ENCODE measurements around the gene ARHGAP42.
"Not testable (repeated sequence)": the region's sequence is repeated elsewhere in the genome, so short reads cannot be mapped to it uniquely, and the experiment has no call there.

The ARHGAP42 gene

GRCh38 chr11:100883830-100884229, 196.7 kb downstream of the ARHGAP42 start:
- TF ChIP-seq CTCF (IDR thresholded peaks at IDR 0.05; ENCODE audit: low read depth, low read length): no peak
- H3K4me3 ChIP-seq (ENCODE audit: low read depth, low read length): no peak overlapping the region

DNA sequence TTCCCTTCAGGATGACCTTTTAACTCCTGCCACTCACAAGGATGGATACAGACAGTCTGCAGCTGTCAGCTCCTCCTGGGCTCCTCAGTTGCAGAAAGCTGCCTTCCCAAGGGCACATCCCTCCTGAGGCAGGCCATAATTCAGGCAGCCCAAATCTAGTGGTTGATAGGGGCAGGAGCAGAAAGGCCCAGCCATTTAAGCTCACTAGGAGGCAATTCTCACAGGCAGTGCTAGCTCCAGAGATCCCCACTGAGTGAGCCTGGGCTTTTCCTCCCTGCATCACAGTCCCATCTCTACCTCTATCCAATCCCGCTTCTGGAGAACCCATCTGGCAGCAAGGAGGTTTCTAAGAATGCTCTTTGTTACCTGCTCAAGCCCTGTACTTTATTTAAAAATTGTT, 200.6 kb downstream of the ARHGAP42 start:
- no peak for TF ChIP-seq CTCF (IDR thresholded peaks at IDR 0.05; ENCODE audit: low read depth, low read length)
- H3K4me3 ChIP-seq (ENCODE audit: low read depth, low read length): no peak overlapping the region

DNA sequence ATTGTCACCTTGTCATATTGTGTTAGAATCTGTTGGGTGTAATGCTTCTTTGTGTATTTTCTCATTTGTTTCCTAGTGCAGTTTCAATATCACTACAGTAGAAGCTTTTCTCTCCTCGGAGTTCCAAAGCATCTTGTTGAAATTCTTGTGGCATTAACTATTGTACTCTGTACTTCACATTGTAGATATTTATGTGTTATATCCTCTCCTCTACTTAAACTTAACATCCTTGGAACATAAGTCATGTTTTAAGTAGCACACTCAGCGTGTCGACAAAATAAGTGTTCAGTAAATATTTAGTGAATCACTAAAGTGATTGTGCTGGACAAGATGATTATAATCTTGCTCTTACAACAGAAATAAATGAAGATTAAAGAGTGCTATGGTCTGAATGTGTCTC, 201.7 kb downstream of the ARHGAP42 start:
- H3K4me3 ChIP-seq (ENCODE audit: low read depth, low read length): no peak overlapping the region
- no peak for TF ChIP-seq CTCF (IDR thresholded peaks at IDR 0.05; ENCODE audit: low read depth, low read length)

GRCh38 chr11:100889758-100890157, 202.7 kb downstream of the ARHGAP42 start:
- no peak for TF ChIP-seq CTCF (IDR thresholded peaks at IDR 0.05; ENCODE audit: low read depth, low read length)
- no peak overlapping the region for H3K4me3 ChIP-seq (ENCODE audit: low read depth, low read length)

GRCh38 chr11:100890789-100891188, 203.7 kb downstream of the ARHGAP42 start:
- no peak for TF ChIP-seq CTCF (IDR thresholded peaks at IDR 0.05; ENCODE audit: low read depth, low read length)
- H3K4me3 ChIP-seq (ENCODE audit: low read depth, low read length): 0 out of 2 replicates have a peak overlapping the region, but pooled peaks have one; percentile 15

DNA sequence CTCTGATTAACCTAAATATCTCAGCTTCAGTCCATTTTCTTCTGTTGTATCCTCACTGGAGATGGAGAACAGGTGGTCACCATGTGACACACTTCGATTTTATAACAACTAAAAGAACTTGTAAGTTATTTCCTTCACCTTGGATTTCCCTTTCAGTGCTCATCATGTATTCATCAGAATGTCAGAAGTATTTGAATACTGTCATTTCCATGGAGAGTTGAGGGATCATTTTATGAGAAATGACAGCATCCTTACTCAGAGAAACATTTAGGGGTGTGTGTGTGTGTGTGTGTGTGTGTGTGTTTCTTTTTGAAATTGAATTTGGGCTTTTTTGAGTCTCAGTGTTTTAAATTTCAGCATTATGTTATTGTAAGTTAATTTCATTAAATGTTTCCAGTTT, 205.8 kb downstream of the ARHGAP42 start:
- H3K4me3 ChIP-seq (ENCODE audit: low read depth, low read length): no peak overlapping the region
- TF ChIP-seq CTCF (IDR thresholded peaks at IDR 0.05; ENCODE audit: low read depth, low read length): no peak

DNA sequence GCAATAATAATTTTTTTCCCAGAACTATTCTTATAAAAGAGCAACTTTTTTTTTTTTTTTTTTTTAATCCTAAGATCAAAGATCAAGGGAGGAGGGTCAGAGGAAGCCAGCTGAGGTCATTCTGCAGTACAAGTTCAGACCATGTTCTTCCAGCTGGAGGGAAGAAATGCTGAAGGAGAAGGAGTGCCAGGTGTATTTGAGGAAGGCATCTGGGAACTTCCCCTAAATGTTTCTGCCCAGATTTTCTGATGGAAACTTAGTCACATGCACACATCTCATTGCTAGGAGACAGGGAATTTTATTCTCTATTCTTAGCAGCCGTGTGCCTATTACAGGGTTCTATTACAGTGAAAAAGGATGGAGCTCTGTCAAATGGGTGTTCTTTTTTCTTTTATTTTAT, 208.4 kb downstream of the ARHGAP42 start:
- H3K4me3 ChIP-seq (ENCODE audit: low read depth, low read length): no peak overlapping the region
- TF ChIP-seq CTCF (IDR thresholded peaks at IDR 0.05; ENCODE audit: low read depth, low read length): no peak

GRCh38 chr11:100895976-100896375, 208.9 kb downstream of the ARHGAP42 start:
- not testable (repeated sequence) for H3K4me3 ChIP-seq (ENCODE audit: low read depth, low read length)

DNA sequence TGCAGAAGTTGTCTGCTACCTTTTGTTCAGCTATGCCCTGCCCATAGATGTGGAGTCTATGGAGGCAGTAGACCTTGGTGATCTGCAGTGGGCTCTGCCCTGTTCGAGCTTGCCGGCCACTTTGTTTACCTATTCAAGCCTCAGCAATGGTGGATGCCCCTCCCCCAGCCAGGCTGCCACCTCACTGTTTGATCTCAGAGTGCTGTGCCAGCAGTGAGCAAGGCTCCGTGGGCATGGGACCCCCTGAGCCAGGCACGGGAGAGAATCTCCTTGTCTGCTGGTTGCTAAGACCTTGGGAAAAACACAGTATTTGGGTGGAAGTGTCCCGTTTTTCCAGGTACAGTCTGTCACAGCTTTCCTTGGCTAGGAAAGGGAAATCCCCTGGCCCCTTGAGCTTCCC, 214.4 kb downstream of the ARHGAP42 start:
- not testable (repeated sequence) for H3K4me3 ChIP-seq (ENCODE audit: low read depth, low read length)

All from WI38 (cell line).